GM19043 (cell line): ENCODE data around the gene OBSCN.
"Not testable (repeated sequence)": the region's sequence is repeated elsewhere in the genome, so short reads cannot be mapped to it uniquely, and the experiment has no call there.

Experiments
- ATAC-seq: cut with Tn5 transposase; IDR thresholded peaks from one replicate; pipeline ENCODE4 v1.9.1; 2021; ENCODE audit warnings: low read depth; ENCODE audit not compliant: unreplicated experiment

Gene OBSCN

GRCh38 chr1:228182296-228183030 lies 25.4 kb upstream of the OBSCN start:
- no peak for ATAC-seq

GRCh38 chr1:228184152-228184551 lies 23.7 kb upstream of the OBSCN start:
- ATAC-seq: no peak

- no peak for ATAC-seq
Observed at GRCh38 chr1:228185641-228185965, 22.2 kb upstream of the OBSCN start.

- not testable (repeated sequence) for ATAC-seq
Observed at GRCh38 chr1:228188249-228188648, 19.6 kb upstream of the OBSCN start.

GRCh38 chr1:228190182-228190581 lies 17.7 kb upstream of the OBSCN start:
- ATAC-seq: no peak

GRCh38 chr1:228190778-228191177 lies 17.1 kb upstream of the OBSCN start:
- no peak for ATAC-seq

DNA sequence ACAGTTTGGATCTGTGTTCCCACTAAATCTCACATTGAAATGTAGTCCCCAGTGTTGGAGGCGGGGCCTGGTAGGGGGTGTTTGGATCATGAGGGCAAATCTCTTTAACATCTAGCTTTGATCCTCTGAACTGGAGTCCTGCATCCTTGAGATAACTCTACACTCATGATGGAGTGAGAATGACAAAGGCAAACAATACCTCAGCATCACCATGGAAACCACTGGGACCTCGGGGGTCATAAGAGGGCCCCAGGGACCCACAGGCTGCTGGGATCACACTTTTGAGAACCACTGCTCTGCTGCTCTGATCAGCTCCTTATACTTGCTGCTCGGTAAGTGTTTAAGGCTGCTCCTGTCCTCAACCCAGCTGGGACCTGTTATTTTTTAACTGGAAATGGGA lies 13.4 kb upstream of the OBSCN start:
- ATAC-seq: no peak

GRCh38 chr1:228194921-228195812 lies 12.7 kb upstream of the OBSCN start:
- no peak for ATAC-seq

DNA sequence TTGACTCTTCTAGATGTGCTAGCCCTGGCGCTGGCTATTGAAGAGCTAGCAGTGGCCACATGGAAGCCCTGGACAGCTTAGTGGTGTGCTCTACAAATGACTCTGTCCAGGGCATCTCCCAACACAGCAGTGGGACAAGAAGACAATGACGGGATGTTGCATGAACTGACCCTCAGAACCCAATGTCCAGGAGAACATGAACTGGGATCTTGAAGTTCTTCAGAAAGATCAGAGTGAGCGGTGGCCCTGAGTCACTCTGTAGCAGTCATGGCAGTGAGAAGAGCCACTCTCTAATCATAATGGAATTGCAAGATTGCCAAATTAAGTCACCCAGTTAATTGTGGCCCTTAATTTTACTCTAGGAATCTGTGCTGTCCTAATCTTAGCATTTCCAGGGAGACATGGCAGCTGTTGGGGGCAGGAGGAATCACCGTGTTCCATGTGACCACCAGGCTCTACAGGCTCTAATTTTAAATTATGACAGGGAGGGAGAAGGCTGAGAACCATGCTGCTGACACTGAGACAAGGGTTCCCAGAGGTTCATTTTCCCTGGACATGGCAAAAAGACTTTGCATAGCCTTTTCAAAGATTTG lies 10.2 kb upstream of the OBSCN start:
- no peak for ATAC-seq

DNA sequence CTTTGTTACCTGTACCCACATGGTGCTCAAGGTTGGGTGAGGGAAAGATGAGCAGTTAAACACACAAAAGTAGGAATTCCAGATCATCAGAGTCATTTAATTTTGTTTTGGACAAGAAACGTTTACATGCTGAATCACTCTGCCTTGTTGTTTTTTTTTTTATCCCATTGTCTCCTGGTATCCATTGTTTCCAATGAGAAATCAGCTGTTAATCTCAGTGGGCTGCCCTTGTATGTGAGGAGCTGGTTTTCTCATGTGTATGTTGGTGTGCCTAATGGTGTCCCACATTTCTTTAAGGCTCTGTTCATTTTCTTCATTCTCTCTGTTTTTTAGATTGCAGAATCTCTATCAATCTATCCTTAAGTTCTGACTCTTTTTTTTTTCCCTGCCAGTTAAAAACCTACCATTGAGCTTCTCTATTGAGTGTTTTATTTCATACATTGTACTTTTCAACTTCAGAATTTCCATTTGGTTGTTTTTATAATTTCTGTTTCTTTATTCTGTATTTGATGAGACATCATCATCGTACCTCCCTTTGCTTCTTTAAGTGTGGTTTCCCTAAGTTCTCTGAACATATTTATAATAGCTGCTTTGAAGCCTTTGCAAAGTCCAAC lies 8.8 kb upstream of the OBSCN start:
- no peak for ATAC-seq

DNA sequence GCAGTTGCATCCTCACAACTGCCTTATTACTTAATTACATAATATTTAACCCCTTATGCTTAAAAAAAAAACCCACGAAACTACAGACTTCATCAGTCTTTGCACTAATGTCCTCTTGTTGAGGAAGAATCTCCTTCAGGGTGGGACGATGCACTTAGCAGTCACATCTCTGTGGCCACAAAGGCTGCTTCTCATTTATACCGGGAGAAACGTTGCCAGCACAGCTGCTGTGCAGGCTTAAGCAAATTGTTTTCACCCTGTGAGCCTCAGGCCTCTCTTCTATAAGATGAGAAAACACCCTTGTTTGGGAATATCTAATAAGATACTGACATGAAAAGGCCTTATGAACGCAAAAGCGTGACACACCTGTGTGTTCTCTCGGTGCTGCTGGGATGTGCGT lies 2.9 kb upstream of the OBSCN start:
- no peak for ATAC-seq

DNA sequence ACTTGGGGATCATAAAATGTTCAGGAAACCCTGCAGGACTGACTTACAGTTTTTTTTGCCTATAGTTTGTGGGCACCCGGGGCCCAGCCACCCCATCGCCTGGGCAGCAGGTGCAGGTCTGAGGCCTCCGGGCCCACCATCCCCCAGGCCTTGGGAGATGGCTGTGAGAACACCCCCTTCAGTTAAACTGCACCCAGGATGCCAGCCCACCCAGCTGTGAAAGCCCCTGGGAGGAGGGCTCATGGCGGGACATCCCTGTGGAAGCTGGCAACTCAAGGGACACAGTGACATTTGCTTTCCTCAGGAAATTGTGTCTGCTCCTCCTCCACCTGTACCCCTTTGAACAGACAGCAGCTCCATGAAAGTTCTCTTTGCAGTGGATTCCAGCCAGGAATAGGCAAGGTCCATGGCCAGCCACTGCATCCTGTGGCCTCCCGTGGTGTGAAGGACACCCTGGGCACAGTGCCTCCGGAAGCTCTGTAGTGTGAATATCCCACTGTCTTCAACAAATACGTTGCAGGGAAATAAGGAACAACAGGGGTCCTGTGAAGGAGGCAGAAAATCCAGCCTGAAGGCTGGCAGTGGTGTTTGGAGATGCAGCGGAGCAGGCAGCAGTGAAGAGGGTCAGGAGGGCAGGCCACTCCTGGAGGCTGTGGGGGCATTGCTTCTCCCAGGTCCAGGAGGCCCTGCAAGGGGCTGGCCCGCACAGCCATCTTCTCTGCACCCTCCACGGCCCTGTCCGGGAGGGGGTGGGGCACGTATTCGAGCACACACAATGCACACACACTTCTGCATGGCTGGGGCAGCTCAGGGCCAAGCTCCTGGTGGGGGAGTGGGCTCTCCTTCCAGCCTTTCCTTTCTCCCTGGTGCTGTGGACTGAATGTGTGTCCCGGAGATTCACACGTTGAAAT lies 2.1 kb upstream of the OBSCN start:
- ATAC-seq: no peak

- ATAC-seq: no peak
Observed at GRCh38 chr1:228206582-228207351, 1.1 kb upstream of the OBSCN start.

- no peak for ATAC-seq
Observed at GRCh38 chr1:228207381-228207810, 448 bp upstream of the OBSCN start.

DNA sequence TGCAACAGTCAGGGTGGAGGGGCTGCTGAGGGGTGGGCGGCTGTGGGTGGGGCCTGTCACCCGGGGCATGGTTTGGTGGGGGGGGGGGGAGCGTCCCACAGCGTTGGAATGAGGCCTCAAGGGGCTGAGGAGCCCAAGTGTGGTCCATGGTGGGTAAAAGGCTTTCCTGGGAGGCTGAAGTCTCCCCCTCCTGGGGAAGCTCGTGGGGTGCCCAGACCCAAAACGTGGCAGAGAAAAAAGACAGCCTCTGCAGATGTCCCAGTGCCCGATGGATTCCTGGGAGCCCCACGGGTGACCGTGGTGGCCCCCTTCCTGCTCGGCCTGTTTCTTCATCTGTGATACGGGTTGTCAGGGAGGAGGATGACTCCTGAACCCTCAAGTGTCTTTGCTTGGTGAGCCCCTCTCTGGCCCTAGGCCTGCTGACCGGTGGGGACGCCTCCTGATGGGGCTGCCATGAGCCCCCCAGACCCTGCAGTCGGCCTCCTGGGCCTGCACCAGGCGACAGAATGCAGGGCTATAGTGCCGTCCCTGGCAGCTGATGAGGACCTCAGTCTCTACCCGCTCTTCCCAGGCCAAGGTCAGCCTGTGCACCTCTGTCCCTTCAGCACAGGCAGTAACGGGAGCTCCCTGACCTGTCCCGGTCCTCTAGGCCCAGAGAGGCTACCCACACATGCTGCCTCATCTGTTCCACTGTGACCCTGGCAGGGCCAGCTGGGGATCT lies 1.1 kb downstream of the OBSCN start:
- no peak for ATAC-seq

GRCh38 chr1:228209657-228210056 lies 1.8 kb downstream of the OBSCN start:
- no peak for ATAC-seq

DNA sequence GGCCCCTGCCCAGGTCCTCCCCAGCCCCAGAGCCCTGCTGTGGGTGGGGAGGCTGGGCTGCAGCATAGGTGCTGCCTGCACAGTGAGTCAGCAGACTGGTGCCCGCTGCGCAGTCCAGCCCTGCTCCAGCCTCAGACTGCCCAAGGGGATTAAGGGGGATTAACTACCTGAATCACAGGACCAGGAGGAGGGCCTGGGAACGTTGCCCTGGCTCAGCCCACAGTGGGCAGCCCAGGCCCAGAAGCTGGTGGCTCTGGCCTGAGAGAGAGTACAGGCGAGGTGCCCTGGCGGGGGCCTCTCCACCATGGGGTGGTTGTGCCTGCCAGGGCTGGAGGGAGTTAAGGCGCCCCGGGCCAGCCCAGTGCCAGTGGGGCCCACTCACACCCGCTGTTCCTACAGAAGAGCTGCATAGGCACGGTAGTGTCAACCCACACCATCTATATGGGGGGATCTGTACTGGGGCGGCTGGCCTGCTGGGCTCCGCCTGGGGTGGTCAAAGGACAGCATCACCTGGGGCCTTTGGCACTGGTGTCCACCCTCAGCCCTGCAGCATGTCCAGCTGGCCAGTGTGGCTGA lies 2.3 kb downstream of the OBSCN start:
- ATAC-seq: no peak

DNA sequence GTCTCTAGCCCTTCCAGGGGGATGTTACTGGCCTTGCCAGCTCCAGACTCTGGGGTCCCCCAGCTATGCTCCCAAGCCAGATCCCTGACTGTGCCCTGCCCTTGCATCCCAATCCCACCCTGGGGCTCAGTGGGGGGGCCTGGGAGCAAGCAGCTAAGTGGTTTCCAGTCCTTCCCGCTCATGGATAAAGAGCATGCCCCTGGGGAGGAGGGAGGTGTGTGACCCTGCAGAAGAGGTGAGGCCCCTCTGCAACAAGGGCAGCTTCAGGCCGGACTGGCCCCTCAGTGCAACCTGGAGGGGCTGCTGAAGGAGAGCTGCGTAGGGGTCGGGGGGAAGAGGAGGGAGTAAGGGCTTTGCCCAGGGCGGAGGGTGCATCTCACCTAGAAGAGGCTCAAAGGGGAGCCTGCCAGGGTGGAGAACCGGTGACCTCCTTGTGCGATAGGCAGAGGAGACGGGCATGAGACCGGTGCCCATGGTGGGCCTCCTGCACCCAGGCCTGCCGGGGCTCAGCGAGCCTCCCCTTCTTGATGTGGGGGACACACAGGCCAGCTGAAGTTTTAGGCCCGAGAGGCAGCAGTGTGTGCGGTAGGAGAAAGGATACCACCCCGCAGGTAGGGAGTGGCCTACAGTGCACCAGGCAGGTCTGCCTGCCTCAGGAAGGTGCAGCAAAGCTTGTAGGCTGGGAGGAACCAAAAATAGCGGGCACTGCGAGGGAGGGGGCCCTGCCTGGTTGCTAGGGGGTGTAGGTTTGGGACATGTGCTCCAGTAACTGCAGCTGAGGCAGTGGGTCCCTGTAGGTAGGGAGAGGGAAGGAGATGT lies 3.1 kb downstream of the OBSCN start:
- ATAC-seq: no peak
